PC-9 (cell line): ENCODE data around the gene NSUN6. TPM values are rescaled to one million over a fixed set of nuclear protein-coding genes. Genes with fewer than 3 reads are reported as not detected.

Source experiments
- BruUV-seq: library from RNA; stranded (reverse); fragments of 400-500 nt; replicated peaks from 2 replicates; lab custom pipeline; 2021; lab: Mats Ljungman, UMichigan
- CTCF ChIA-PET: fragments of 300-600 bp; sonication (Branson Sonifier 250); formaldehyde crosslinking; loops from one replicate; lab custom pipeline; 2022; ENCODE audit warnings: antibody characterized with exemption; lab: Charles Lee
- POLR2A ChIA-PET: fragments of 300-600 bp; sonication (Branson Sonifier 250); formaldehyde crosslinking; loops from one replicate; lab custom pipeline; 2022; ENCODE audit warnings: antibody characterized with exemption; ENCODE audit not compliant: unreplicated experiment; lab: Charles Lee
- DNase-seq, 2 experiments: peaks; one replicate each; pipeline versions ENCODE4 v3.0.0 to v3.0.0-alpha.2; 2015 to 2022; ENCODE audit warnings: mixed read lengths in 1 of 2
- H2AFZ ChIP-seq: fragments of 200-600 bp; sonication (generic); 2 replicates; pipeline ENCODE4 v1.8.1; 2017; ENCODE audit warnings: antibody characterized with exemption
- H3F3A ChIP-seq: fragments of 200-600 bp; sonication (generic); 2 replicates; pipeline ENCODE4 v1.8.1; 2017; ENCODE audit warnings: antibody characterized with exemption, mild to moderate bottlenecking, low read depth; ENCODE audit not compliant: insufficient read depth
- H3K27ac ChIP-seq: fragments of 200-600 bp; sonication (generic); 2 replicates; pipeline ENCODE4 v1.6.1; 2016; ENCODE audit warnings: mixed run types
- H3K27me3 ChIP-seq: fragments of 200-600 bp; sonication (generic); 2 replicates; pipeline ENCODE4 v1.6.1; 2016; ENCODE audit warnings: low read depth, mixed run types; ENCODE audit not compliant: insufficient read depth
- H3K36me3 ChIP-seq: fragments of 200-600 bp; sonication (generic); 2 replicates; pipeline ENCODE4 v1.6.1; 2016; ENCODE audit warnings: low read depth, mixed run types
- H3K4me1 ChIP-seq: fragments of 200-600 bp; sonication (generic); replicated peaks from 2 replicates; pipeline ENCODE4 v1.6.1; 2016; ENCODE audit warnings: mixed run types; ENCODE audit not compliant: insufficient read depth
- H3K4me2 ChIP-seq: fragments of 200-600 bp; sonication (generic); 2 replicates; pipeline ENCODE4 v1.6.1; 2017; ENCODE audit warnings: mixed run types
- H3K4me3 ChIP-seq: fragments of 200-600 bp; sonication (generic); 2 replicates; pipeline ENCODE4 v1.6.1; 2016; ENCODE audit warnings: mixed run types
- H3K79me2 ChIP-seq: fragments of 200-600 bp; sonication (generic); 2 replicates; pipeline ENCODE4 v1.6.1; 2017; ENCODE audit warnings: low read depth, mixed run types
- H3K9me2 ChIP-seq: fragments of 200-600 bp; sonication (generic); 2 replicates; pipeline ENCODE4 v1.8.1; 2017; ENCODE audit warnings: mild to moderate bottlenecking; ENCODE audit not compliant: insufficient read depth
- H3K9me3 ChIP-seq: fragments of 200-600 bp; sonication (generic); 2 replicates; pipeline ENCODE4 v1.8.1; 2016; ENCODE audit warnings: low read depth; ENCODE audit not compliant: insufficient read depth
- H4K20me1 ChIP-seq: fragments of 200-600 bp; sonication (generic); 2 replicates; pipeline ENCODE4 v1.8.1; 2017; ENCODE audit not compliant: insufficient read depth
- EZH2 ChIP-seq: fragments of 200-600 bp; sonication (generic); IDR thresholded peaks from 2 replicates; pipeline ENCODE4 v1.8.0; 2017; ENCODE audit warnings: antibody characterized with exemption, low read depth
- intact Hi-C: fragments of 100-400 bp; cut with micrococcal nuclease; formaldehyde crosslinking; loops from one replicate; pipeline ENCODE4 v1.10.0; 2022; ENCODE audit not compliant: unreplicated experiment
- total RNA-seq: library from RNA; stranded (reverse); gene quantifications from 2 replicates; pipeline ENCODE4 v1.2.3, GENCODE V29; 2021
- TF ChIP-seq, protein P1 (sequence below): fragments of 200-600 bp; sonication (generic); conservative IDR thresholded peaks from 2 replicates; pipeline ENCODE4 v1.6.1; 2017; ENCODE audit warnings: mixed run types, antibody characterized with exemption, mild to moderate bottlenecking, moderate library complexity

The NSUN6 gene
- total RNA-seq, 1 experiment from 2014 or later, result 11.9 TPM

DNA sequence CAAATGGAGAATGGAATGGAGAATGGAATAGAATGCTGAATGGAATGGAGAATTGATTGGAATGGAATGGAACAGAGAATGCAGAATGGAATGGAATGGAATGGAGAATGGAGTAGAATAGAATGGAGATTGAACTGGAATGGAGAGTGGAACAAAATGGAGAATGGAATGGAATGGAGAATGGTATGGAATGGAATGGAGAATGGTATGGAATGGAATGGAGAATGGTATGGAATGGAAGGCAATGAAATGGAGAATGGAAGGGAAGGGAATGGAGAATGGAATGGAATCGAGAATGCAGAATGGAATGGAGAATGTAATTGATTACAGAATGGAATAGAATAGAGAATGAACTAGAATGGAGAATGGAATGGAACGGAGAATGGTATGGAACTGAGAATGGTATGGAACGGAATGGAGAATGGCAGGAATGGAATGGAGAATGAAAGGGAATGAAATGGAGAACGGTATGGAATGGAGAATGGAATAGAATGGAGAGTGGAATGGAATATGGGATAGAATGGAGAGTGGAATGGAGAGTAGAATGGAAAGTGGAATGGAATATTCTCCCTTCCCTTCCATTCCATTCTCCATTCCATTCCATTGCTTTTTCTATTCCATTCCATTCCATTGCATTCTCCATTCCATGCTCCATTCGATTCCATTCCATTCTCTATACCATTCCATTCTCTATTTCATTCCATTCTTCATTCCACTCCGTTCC is 88.2 kb downstream of the NSUN6 start:
- Histone ChIP-seq H3F3A (no peaks in the 10 kb centered on the region), H3K4me2 (no peak overlapping the region), H2AFZ (no peak overlapping the region), H3K79me2 (no peaks in the 10 kb centered on the region), H4K20me1 (no peaks in the 10 kb centered on the region), H3K27ac (no peak overlapping the region), H3K9me3 (no peaks in the 10 kb centered on the region), H3K4me1 (no peaks in the 10 kb centered on the region), H3K36me3 (no peaks in the 10 kb centered on the region), H3K27me3 (no peaks in the 10 kb centered on the region), H3K4me3 (no peak overlapping the region), H3K9me2 (no peaks in the 10 kb centered on the region)
- intact Hi-C loops, result no loop called here
- CTCF ChIA-PET, result no interaction called here
- TF ChIP-seq EZH2, result no peak
- TF ChIP-seq, protein P1, sequence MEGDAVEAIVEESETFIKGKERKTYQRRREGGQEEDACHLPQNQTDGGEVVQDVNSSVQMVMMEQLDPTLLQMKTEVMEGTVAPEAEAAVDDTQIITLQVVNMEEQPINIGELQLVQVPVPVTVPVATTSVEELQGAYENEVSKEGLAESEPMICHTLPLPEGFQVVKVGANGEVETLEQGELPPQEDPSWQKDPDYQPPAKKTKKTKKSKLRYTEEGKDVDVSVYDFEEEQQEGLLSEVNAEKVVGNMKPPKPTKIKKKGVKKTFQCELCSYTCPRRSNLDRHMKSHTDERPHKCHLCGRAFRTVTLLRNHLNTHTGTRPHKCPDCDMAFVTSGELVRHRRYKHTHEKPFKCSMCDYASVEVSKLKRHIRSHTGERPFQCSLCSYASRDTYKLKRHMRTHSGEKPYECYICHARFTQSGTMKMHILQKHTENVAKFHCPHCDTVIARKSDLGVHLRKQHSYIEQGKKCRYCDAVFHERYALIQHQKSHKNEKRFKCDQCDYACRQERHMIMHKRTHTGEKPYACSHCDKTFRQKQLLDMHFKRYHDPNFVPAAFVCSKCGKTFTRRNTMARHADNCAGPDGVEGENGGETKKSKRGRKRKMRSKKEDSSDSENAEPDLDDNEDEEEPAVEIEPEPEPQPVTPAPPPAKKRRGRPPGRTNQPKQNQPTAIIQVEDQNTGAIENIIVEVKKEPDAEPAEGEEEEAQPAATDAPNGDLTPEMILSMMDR, result no peak
- POLR2A ChIA-PET, result no interaction called here
- no peak for DNase-seq
- no TSS peak for BruUV-seq

- ChIA-PET CTCF (no interaction called here), POLR2A (no interaction called here)
- Histone ChIP-seq H3K79me2 (no peaks in the 10 kb centered on the region), H3K27ac (no peak overlapping the region), H2AFZ (no peak overlapping the region), H3K9me3 (no peaks in the 10 kb centered on the region), H3K9me2 (no peaks in the 10 kb centered on the region), H3K4me3 (no peak overlapping the region), H3F3A (no peaks in the 10 kb centered on the region), H3K36me3 (no peaks in the 10 kb centered on the region), H3K4me1 (no peaks in the 10 kb centered on the region), H3K4me2 (no peak overlapping the region), H4K20me1 (no peaks in the 10 kb centered on the region), H3K27me3 (no peaks in the 10 kb centered on the region)
- no TSS peak for BruUV-seq
- intact Hi-C loops, result no loop called here
- TF ChIP-seq, protein P1, result no peak
- TF ChIP-seq EZH2, result no peak
- DNase-seq, result no peak
Observed at GRCh38 chr10:18561861-18562551, 89.4 kb downstream of the NSUN6 start.

DNA sequence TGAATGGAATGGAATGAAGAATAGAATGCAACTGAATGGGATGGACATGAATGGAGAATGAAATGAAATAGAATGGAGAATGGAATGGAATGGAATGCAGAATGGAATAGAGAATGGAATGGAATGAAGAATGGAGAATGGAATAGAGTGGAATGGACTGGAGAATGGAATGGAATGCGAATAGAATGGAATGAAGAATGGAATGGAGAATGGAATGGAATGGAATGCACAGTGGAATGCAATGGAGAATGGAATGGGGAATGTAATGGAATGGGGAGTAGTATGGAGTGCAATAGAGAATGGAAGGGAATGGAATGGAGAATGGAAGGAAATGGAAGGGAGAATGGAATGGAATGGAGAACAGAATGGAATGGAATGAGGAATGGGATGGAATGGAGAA is 93.4 kb downstream of the NSUN6 start:
- no peaks in the 10 kb centered on the region; the same call in 1 of the 2 replicates for H3K9me3 ChIP-seq
- POLR2A ChIA-PET, result no interaction called here
- CTCF ChIA-PET, result no interaction called here
- no peak overlapping the region for H3K4me3 ChIP-seq
- H3F3A ChIP-seq, result no peaks in the 10 kb centered on the region
- H3K9me2 ChIP-seq, result no peaks in the 10 kb centered on the region
- H3K4me1 ChIP-seq, result no peaks in the 10 kb centered on the region
- H4K20me1 ChIP-seq, result no peaks in the 10 kb centered on the region
- H3K4me2 ChIP-seq, result no peak overlapping the region
- no peak overlapping the region for H3K27ac ChIP-seq
- BruUV-seq, result no TSS peak
- no peak overlapping the region for H2AFZ ChIP-seq
- no peak for DNase-seq
- no peaks in the 10 kb centered on the region for H3K36me3 ChIP-seq
- H3K27me3 ChIP-seq, result no peaks in the 10 kb centered on the region
- TF ChIP-seq, protein P1, result no peak
- TF ChIP-seq EZH2, result no peak
- H3K79me2 ChIP-seq, result no peaks in the 10 kb centered on the region
- intact Hi-C loops, result no loop called here
